ENCODE data around the gene B9D2. TPM values are rescaled to one million over a fixed set of nuclear protein-coding genes. Genes with fewer than 3 reads are reported as not detected.

The B9D2 gene
- total RNA-seq, 1 donor from 2014 or later, result 4.6 TPM

GRCh38 chr19:41356984-41357739, 6.8 kb downstream of the B9D2 start:
- Mint-ChIP-seq H3K27ac (ENCODE audit: unreplicated experiment) (no peak overlapping the region), H3K4me3 (ENCODE audit: unreplicated experiment) (peak overlapping the region; percentile 38), H3K27me3 (ENCODE audit: unreplicated experiment) (no peaks in the 10 kb centered on the region), H3K9me3 (ENCODE audit: unreplicated experiment) (no peaks in the 10 kb centered on the region), H3K4me1 (ENCODE audit: unreplicated experiment) (peaks cover 6% of the 10 kb centered on the region), H3K36me3 (ENCODE audit: unreplicated experiment) (no peaks in the 10 kb centered on the region)
- TF ChIP-seq, protein P1, sequence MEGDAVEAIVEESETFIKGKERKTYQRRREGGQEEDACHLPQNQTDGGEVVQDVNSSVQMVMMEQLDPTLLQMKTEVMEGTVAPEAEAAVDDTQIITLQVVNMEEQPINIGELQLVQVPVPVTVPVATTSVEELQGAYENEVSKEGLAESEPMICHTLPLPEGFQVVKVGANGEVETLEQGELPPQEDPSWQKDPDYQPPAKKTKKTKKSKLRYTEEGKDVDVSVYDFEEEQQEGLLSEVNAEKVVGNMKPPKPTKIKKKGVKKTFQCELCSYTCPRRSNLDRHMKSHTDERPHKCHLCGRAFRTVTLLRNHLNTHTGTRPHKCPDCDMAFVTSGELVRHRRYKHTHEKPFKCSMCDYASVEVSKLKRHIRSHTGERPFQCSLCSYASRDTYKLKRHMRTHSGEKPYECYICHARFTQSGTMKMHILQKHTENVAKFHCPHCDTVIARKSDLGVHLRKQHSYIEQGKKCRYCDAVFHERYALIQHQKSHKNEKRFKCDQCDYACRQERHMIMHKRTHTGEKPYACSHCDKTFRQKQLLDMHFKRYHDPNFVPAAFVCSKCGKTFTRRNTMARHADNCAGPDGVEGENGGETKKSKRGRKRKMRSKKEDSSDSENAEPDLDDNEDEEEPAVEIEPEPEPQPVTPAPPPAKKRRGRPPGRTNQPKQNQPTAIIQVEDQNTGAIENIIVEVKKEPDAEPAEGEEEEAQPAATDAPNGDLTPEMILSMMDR (IDR thresholded peaks at IDR 0.05), result no peak
- DNase-seq (ENCODE audit: extremely low spot score, unreplicated experiment), result no peak

GRCh38 chr19:41355802-41356201, 8.1 kb downstream of the B9D2 start:
- TF ChIP-seq, protein P1 (IDR thresholded peaks at IDR 0.05), result no peak
- Mint-ChIP-seq H3K36me3 (ENCODE audit: unreplicated experiment) (no peaks in the 10 kb centered on the region), H3K9me3 (ENCODE audit: unreplicated experiment) (no peaks in the 10 kb centered on the region), H3K4me1 (ENCODE audit: unreplicated experiment) (peaks cover 8% of the 10 kb centered on the region), H3K4me3 (ENCODE audit: unreplicated experiment) (no peak overlapping the region), H3K27ac (ENCODE audit: unreplicated experiment) (no peak overlapping the region), H3K27me3 (ENCODE audit: unreplicated experiment) (no peaks in the 10 kb centered on the region)
- DNase-seq (ENCODE audit: extremely low spot score, unreplicated experiment), result no peak

DNA sequence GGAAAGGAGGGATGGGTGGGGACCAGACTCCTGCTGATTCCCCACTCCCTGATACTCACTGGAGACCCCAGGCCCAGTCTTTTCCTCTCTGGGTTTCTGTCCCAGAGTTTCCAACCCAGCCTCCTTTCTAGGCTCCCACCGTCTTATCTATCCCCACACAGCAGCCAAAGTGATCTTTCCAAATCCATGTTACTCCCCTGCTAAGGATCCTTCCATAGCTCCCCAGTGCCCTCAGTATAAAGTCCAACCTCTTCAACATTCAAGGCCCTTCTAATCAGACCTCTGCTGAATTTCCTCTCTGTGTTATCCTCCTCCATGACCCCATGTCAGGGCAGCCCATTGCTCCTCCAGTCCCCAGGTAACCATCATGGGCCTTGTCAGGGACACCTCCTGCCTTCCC, 8.9 kb downstream of the B9D2 start:
- Mint-ChIP-seq H3K4me3 (ENCODE audit: unreplicated experiment) (peak overlapping the region; percentile 3), H3K27ac (ENCODE audit: unreplicated experiment) (peak overlapping the region; percentile 24), H3K9me3 (ENCODE audit: unreplicated experiment) (no peaks in the 10 kb centered on the region)

DNA sequence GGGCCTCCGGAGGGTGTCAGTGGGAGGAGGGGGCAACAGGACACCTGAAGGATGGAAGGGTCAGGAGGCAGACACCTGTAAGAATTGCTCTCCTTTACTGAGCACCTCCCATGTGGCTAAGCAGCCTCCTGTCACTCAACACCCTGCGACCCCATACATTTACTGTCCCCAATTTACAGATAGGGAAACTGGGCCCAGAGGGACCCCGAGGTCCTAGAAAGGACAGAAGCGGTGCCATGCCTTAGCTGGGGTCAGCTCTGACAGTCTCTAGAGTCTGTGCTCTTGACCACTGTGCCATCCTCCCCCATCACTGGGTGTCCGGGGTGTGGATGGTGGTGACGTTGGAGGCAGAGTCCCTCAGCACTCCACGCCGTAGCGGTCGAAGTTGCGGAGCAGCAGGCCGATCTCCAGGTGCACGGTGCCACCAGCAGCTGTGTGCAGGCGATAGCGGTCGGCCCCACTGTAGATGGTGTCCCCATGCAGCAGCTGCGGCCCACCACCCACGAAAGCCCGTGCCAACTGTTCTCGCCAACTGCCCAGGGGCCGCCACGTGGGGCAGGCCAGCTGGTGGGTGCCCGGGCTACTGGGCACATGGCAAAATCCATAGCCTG, 9.5 kb downstream of the B9D2 start:
- TF ChIP-seq, protein P1 (IDR thresholded peaks at IDR 0.05), result no peak
- Mint-ChIP-seq H3K36me3 (ENCODE audit: unreplicated experiment) (no peaks in the 10 kb centered on the region), H3K27ac (ENCODE audit: unreplicated experiment) (peak overlapping the region; percentile 91), H3K4me3 (ENCODE audit: unreplicated experiment) (peak overlapping the region; percentile 84), H3K27me3 (ENCODE audit: unreplicated experiment) (no peaks in the 10 kb centered on the region), H3K4me1 (ENCODE audit: unreplicated experiment) (peaks cover 18% of the 10 kb centered on the region), H3K9me3 (ENCODE audit: unreplicated experiment) (no peaks in the 10 kb centered on the region)
- DNase-seq (ENCODE audit: extremely low spot score, unreplicated experiment), result no peak

More for the DNA sequence above, 8.9 kb downstream of the B9D2 start:
- H3K27me3 Mint-ChIP-seq (ENCODE audit: unreplicated experiment), result no peaks in the 10 kb centered on the region
- H3K36me3 Mint-ChIP-seq (ENCODE audit: unreplicated experiment), result no peaks in the 10 kb centered on the region
- DNase-seq (ENCODE audit: extremely low spot score, unreplicated experiment), result no peak
- TF ChIP-seq, protein P1 (IDR thresholded peaks at IDR 0.05), result no peak
- peaks cover 12% of the 10 kb centered on the region for H3K4me1 Mint-ChIP-seq (ENCODE audit: unreplicated experiment)

Measured in osteocyte (in vitro differentiated cells).